HUDEP-2 (cell line): ENCODE measurements around the gene PIP.
"Not testable (repeated sequence)": the region's sequence is repeated elsewhere in the genome, so short reads cannot be mapped to it uniquely, and the experiment has no call there.

Experiments
- DNase-seq, 76 experiments: peaks; one replicate each; lab custom pipeline; 2025; ENCODE audit not compliant: unreplicated experiment in 76 of 76; lab: John Stamatoyannopoulos, UW

The PIP gene, protein sequence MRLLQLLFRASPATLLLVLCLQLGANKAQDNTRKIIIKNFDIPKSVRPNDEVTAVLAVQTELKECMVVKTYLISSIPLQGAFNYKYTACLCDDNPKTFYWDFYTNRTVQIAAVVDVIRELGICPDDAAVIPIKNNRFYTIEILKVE

DNA sequence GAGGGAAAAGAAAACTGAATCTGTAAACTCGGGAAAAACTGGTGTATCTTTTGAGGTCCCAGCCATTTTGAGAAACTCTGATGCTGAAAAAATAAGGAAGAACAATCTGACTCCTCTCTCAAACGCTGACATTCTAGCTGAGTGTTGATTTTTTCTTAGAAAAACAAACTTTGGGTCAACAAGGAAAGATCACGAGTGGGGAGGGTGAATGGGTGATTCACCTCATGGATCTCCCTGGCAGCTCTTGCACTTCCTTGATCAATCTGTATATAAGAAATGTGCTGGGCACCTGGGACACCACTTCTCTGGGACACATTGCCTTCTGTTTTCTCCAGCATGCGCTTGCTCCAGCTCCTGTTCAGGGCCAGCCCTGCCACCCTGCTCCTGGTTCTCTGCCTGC lies at the start of gene PIP:
PIP (plus strand) TSS at position 297 of the 400 bp plus-strand sequence; CDS start at position 337, 40 bp downstream.
- DNase-seq = no peak

DNA sequence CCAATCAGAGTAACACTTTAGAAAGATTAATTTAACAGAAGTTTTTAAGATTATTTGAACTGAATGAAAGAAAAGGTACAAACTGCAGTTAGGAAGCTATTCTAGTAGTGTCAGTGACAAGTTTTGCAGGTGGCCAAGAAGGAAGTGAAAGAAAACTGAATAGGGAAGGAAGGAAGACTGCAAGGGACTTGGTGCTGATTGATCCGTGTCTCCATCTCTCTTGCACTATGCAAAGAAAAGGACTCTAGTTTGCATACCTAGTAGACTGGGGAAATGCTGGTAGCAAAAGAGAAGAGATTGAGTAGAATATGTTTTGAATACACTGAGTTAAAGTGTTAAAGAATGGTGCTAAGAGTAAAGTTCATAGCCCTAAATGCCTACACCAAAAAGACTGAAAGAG lies 46.8 kb upstream of the PIP start:
- no peak for DNase-seq

DNA sequence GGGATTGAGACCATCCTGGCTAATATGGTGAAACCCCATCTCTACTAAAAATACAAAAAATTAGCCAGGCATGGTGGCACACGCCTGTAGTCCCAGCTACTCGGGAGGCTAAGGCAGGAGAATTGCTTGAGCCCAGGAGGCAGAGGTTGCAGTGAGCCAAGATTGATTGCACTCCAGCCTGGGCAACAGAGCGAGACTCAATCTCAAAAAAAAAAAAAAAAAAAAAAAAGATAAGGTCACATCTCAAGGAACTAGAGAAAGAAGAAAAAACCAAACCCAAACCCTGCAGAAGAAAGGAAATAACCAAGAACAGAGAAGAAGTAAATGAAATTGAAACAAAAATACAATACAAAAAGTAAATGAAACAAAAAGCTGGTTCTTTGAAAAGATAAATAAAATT lies 46.3 kb upstream of the PIP start:
- DNase-seq = not testable (repeated sequence)

DNA sequence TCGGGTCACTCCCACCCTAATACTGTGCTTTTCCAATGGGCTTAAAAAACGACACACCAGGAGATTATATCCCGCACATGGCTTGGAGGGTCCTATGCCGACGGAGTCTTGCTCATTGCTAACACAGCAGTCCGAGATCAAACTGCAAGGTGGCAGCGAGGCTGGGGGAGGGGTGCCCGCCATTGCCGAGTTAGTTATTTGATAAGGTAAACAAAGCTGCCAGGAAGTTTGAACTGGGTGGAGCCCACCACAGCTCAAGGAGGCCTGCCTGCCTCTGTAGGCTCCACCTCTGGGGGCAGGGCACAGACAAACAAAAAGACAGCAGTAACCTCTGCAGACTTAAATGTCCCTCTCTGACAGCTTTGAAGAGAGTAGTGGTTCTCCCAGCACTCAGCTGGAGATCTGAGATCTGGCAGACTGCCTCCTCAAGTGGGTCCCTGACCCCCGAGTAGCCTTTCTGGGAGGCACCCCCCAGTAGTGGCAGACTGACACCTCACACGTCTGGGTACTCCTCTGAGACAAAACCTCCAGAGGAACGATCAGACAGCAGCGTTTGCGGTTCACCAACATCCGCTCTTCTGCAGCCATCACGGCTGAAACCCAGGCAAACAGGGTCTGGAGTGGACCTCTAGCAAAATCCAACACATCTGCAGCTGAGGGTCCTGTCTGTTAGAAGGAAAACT lies 43.2 kb upstream of the PIP start:
- DNase-seq = not testable (repeated sequence)

DNA sequence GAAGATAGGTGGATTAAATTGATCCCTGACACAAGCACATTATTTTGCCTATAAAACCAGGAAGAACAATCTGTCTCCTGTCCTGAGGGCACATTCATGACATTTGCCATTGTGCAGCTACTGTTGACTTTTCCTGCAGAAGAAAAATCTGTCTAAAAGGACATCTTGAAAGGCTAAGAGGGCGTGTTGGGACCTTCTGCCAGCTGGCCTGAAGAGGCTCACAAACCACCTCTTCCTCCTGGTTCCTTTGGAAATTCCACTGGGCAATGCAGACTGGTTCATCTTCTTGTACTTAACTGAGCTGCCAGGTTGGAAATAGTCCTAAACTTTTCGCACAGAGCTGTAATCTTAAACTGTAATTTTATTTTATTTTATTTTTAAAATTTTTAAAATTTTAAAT lies 35.7 kb upstream of the PIP start:
- DNase-seq = no peak

DNA sequence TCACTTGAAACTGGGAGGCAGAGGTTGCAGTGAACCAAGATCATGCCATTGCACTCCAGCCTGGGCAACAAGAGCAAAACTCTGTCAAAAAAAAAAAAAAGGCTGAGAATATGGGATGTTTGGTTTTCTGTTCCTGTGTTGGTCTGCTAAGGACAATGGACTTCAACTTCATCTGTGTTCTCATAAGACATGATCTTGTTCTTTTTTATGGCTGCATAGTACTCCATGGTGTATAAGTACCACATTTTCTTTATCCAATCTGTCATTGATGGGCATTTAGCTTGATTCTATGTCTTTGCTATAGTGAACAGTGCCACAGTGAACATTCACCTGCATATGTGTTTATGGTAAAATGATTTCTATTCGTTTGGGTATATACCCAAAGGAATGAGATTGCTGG lies 32.3 kb upstream of the PIP start:
- not testable (repeated sequence) for DNase-seq

DNA sequence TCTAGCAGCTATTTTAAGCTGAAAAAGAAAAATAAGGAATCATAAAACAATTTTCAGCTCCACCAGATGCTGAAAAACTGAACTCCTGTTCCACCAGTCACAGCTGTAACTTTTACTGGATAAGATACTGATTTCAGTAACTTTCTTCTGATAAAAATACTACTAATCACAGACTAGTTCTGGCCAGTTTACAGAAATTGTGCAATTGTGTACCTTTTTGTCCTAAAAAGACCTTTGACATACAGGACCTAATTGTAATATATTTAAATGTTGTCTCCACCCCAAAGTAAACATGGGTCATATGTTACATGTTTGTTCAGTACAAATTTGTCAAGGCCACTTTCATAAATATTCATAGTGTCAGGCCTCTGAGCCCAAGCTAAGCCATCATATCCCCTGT lies 27.1 kb upstream of the PIP start:
- no peak for DNase-seq

DNA sequence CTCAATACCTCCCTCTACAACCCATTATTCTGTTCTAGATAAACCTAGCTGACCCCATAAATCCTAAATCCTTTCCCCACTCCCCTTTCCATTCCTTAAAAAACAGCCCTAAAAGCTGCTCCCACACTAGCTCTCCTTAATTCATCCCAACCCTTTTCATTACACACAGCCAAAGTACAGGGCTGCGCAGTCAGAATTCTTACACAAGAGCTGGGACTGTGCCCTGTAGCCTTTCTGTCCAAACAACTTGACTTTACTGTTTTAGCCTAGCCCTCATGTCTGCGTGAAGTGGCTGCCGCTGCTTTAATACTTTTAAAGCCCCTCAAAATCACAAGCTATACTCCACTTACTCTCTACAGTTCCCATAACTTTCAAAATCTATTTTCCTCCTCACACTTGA lies 23.9 kb upstream of the PIP start:
- not testable (repeated sequence) for DNase-seq

DNA sequence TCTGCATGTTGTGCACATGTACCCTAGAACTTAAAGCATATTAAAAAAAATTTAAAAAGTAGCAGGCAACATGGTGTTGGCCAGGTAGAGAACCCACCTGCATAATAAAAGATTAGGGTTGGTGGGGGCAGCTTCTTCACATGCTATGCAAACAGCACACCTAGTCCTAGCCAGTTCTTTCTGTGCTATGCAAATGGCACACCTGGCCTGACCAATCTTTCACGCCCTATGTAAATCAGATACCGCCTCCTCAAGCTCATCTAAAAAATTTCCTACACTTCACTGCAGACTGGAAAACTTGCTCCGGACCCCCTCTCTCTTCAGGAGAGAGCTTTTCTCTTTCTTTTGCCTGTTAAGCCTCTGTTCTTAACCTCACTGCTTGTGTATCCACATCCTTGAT lies 14.5 kb upstream of the PIP start:
- DNase-seq = no peak

DNA sequence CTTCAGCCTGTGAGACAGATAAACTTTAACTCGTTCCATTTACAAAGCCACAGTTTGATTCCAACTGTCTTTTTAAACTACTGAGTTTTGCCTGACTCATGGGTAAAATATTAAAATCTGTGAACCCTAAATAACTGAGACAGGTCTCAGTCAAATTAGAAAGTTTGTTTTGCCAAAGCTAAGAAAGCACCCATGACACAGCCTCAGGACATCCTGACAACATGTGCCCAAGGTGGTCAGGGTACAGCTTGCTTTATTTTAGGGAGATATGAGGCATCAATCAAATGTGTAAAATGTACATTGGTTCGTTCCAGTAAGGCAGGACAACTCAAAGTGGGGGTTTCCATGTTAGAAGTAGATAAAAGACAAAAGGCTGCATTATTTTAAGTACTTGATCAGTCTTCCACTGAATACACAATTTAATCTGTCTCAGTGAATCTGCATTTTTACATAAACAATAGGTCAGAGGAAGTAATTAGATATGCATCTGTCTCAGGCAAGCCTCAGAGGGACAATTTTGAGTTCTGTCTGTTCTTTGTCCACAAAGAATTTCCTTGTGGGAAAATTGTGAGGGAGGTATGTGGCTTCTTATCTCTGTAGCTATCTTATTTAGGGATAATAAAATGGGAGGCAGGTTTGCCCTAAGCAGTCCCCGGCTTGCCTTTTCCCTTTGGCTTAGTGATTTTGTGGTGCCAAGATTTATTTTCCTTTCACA lies 11.0 kb upstream of the PIP start:
- no peak for DNase-seq

DNA sequence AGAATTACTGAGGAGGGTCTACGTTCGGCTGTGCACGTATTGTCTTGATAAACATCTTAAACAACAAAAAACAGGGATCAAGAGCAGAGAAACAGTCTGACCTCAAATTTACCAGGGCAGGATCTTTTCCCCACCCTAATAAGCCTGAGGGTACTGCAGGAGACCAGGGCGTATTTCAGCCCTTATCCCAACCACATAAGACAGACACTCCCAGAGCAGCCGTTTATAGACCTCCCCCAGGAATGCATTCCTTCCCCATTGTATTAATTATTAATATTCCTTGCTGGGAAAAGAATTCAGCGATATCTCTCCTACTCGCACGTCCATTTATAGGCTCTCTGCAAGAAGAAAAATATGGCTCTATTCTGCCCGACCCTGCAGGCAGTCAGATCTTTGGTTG lies 8.6 kb upstream of the PIP start:
- DNase-seq = not testable (repeated sequence)

DNA sequence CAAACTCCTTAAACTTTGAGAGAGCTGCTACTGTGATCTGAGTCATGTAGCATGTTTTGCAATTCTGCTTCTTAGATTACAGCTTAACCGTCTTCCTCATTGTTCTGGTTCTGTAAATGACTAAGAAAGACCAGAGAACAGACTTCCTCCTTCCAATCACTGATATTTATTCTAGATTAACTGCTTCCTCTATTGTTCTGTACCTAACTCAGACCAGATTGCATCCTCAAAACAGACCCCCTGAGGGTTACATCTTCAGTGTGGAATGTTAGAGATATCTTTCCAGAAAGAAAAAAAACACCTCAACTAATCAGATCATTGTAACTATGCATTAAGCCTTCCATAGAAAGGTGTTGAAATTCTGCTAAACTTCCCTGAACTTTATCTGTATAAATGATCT lies 5.7 kb upstream of the PIP start:
- DNase-seq = no peak

DNA sequence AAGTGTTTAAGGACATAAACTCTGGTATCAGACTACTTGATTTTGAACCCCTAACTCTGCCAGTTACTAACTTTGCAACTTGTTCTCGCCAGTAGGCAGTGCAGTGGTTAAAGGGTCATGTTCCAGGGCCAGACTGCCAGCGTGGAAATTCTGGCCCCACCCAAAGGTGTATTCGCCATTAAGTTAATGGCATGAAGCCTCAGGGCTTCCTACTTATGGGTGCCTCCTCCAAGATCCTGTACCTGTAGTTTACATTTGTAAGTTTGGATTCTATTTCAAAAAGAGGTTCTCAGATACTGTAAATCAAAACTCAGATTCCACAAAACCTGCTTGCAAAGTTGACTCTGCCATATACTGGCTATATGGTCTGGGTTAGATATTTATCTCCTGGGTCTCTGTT lies 2.8 kb upstream of the PIP start:
- no peak for DNase-seq

DNA sequence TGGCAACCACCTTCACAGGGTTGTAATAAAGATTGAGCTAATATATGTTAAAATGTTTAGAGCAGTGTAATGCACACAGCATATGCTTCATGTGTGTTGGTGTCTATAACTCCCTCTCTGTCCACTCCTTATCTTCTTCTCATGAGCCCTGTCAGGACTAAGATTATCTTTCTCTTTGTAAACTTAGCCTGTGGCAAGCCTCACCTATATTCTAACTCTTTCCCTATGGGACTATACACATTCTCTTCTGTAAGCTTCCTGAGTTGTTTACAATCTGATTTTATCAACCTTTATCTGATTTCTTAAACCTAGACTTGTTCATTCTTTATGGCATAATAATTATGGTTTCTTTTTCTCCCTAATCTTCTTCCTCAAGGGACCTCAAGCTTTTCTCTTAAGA lies 2.4 kb upstream of the PIP start:
- no peak for DNase-seq

DNA sequence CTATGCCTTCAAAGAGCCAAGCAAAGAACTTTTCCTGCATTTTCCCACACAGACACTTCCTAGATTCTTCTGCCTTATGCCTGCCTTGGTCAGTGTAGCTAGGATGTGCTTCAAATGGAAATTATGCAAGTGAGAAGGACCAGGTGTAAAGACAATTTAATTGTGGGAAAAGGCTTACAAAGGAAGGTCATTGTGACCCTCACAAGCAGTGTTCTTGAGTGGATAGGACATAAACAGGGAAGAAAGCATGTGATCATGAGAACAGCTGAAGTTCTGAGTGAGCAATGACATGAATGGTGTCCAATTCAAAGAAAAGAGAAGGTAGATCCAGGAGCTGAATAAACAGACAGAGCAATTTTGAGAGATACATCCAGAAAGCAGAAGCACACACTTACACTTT lies 1.3 kb upstream of the PIP start:
- DNase-seq = no peak

DNA sequence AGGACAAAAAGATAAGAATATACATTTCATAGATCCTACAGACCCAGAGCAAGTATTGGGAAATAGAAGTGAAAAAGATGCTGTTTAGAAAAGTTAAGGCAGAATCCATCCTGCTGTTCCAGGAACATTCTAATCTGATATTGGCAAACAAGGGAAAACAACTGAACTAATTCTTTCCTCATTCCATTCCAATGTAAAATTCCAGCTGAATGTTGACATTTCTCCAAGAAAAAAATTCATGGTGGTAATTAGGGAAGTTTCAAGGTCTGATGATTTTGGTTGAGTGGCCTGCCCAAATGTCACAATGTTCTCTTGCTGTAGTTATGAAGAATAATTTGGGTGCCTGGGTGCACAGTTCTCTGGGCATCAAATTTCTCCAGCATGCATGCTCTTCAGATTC lies 15.2 kb downstream of the PIP start:
- DNase-seq = no peak

DNA sequence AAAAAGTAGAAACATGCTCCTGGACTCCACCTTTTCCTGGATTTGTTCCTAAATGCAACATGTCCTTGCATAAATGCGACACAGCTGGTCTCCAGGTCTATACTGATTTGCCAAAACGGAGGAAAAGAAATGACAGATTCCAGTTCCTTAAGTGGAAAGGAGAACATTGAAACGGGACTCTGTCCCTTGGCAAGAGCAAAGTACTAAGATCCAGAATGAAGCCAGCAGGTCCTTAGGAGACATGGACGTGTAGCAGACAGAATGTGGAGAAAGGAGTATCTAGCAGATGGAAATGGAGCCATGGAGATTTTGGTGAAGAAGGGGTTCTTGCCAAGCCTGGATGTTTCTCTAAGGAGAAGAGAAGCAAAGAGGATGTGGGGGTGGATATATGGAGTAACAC lies 16.2 kb downstream of the PIP start:
- DNase-seq = no peak

DNA sequence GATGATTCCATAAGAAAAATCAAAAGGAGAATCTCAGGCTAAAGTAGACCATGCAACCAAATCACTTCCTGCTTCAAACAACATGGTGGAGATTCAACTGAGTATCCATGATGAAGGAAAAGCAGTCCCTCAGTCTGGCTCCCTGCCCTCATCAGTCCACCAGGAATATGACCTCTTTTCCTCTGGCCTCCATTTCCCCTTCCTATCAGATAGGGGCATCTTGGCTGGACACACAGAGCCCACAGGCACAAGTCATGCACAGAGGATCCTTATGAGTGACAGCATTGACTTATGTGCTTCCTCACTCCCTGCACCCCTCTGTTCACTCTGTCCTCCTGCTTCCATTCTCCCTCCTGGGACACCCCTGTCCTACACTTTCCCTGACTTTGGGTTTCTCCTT lies 16.8 kb downstream of the PIP start:
- no peak for DNase-seq

DNA sequence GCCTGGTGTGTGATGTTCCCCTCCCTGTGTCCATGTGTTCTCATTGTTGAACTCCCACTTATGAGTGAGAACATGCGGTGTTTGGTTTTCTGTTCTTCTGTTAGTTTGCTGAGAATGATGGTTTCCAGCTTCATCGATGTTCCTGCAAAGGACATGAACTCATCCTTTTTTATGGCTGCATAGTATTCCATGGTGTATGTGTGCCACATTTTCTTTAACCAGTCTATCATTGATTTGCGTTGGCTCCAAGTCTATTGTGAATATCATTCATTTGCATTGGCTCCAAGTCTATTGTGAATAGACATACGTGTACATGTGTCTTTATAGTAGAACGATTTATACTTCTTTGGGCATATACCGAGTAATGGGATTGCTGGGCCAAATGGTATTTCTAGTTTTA lies 18.8 kb downstream of the PIP start:
- not testable (repeated sequence) for DNase-seq

DNA sequence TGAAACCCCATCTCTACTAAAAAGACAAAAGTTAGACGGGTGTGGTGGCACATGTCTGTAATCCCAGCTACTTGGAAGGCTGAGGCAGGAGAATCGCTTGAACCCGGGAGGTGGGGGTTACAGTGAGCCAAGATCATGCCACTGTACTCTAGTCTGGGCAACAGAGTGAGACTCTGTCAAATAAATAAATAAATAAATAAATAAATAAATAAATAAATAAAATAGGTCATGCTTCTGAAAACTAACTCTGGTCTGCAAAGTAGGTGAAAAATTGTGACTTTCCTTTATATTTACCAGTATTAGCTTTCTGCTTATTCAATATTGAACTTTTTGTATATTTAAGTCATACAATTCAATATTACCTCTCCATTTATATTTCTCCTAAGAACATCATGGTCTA lies 26.7 kb downstream of the PIP start:
- not testable (repeated sequence) for DNase-seq

DNA sequence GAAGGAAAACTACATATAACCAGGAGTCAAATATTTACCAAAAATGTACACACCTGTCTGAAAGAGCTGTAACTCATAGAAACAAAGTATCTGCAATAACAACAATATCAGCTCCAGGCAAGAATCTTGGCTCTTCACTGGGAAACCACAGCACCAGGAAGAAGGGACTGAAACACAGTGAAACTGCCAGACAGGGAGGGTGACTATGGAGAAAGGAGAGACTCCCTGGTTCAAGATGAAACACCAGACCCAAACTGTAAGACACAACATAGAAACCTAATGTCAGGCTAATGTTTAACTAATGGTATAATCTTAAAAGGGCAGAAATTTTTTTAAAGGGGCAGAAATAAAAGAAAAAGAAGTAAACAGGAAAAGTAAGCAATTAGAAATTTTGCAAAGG lies 39.8 kb downstream of the PIP start:
- no peak for DNase-seq

DNA sequence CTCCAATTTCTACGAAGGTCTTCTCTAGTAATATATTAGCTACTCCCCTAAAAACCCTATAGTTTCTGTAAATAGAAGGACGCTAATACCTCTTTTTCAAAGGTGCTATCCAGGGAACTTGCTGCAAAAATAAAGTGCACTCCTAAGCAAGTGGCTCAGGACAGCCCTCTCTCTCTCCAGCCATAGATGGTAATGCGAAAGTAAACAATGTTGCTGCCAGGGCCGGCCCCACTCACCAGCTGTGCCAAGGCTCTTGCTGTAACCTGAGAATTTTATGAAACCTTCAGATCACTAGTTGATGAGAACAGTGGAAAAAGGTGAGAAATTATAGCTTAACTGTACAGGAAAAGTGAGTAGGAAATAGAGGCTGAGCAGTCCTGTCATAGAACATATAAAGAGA lies 40.5 kb downstream of the PIP start:
- DNase-seq = no peak
